CMK (cell line): ENCODE data around the gene GSE1.

Experiments
- DNase-seq: peaks from one replicate; pipeline ENCODE4 v3.0.0-alpha.2; 2010; ENCODE audit warnings: low read depth

The GSE1 gene

GRCh38 chr16:85573696-85574641 is 39.2 kb upstream of the GSE1 start:
- DNase-seq: no peak

GRCh38 chr16:85574672-85575475 is 38.2 kb upstream of the GSE1 start:
- DNase-seq: no peak

- DNase-seq: no peak
Observed at GRCh38 chr16:85575920-85576319, 37.2 kb upstream of the GSE1 start.

GRCh38 chr16:85576944-85577343 is 36.2 kb upstream of the GSE1 start:
- DNase-seq: no peak

- no peak for DNase-seq
Observed at GRCh38 chr16:85577899-85578598, 35.1 kb upstream of the GSE1 start.

- no peak for DNase-seq
Observed at GRCh38 chr16:85578599-85578948, 34.5 kb upstream of the GSE1 start.

- DNase-seq: no peak
Observed at GRCh38 chr16:85579191-85579590, 33.9 kb upstream of the GSE1 start.

- DNase-seq: no peak
Observed at GRCh38 chr16:85579923-85580580, 33.1 kb upstream of the GSE1 start.

- DNase-seq: no peak
Observed at GRCh38 chr16:85580684-85581083, 32.4 kb upstream of the GSE1 start.

- no peak for DNase-seq
Observed at GRCh38 chr16:85582229-85582991, 30.7 kb upstream of the GSE1 start.

- DNase-seq: no peak
Observed at GRCh38 chr16:85583491-85584181, 29.5 kb upstream of the GSE1 start.

- no peak for DNase-seq
Observed at GRCh38 chr16:85584267-85584666, 28.9 kb upstream of the GSE1 start.

GRCh38 chr16:85584819-85585282 is 28.3 kb upstream of the GSE1 start:
- no peak for DNase-seq

- DNase-seq: no peak
Observed at GRCh38 chr16:85585711-85586110, 27.4 kb upstream of the GSE1 start.

GRCh38 chr16:85586380-85587104 is 26.6 kb upstream of the GSE1 start:
- DNase-seq: no peak

- DNase-seq: no peak
Observed at GRCh38 chr16:85587762-85588556, 25.2 kb upstream of the GSE1 start.

- DNase-seq: no peak
Observed at GRCh38 chr16:85588562-85589503, 24.3 kb upstream of the GSE1 start.
